PC-3 (cell line): ENCODE data around the gene PTMS. TPM values are rescaled to one million over a fixed set of nuclear protein-coding genes. Genes with fewer than 3 reads are reported as not detected.

Experiments used
- ATAC-seq: fragments of 200-7000 bp; cut with Tn5 transposase; 2 replicates; pipeline ENCODE4 v1.9.1; 2020; ENCODE audit warnings: mild to moderate bottlenecking, moderate library complexity
- BruUV-seq: library from RNA; stranded (reverse); fragments of 400-500 nt; replicated peaks from 2 replicates; lab custom pipeline; 2021; lab: Mats Ljungman, UMichigan
- CTCF ChIA-PET: fragments of 300-600 bp; sonication (Branson Sonifier 250); formaldehyde crosslinking; loops from one replicate; lab custom pipeline; 2022; ENCODE audit warnings: antibody characterized with exemption; lab: Charles Lee
- POLR2A ChIA-PET: fragments of 300-600 bp; sonication (Branson Sonifier 250); formaldehyde crosslinking; loops from one replicate; lab custom pipeline; 2022; ENCODE audit warnings: antibody characterized with exemption; ENCODE audit not compliant: unreplicated experiment; lab: Charles Lee
- DNase-seq: peaks from one replicate; pipeline ENCODE4 v3.0.0-alpha.2; 2015
- H2AFZ ChIP-seq: fragments of 300-600 bp; sonication (generic); 2 replicates; pipeline ENCODE4 v1.6.0; 2016; ENCODE audit warnings: antibody characterized with exemption, low read length
- H3F3A ChIP-seq: fragments of 300-600 bp; sonication (generic); one replicate; pipeline ENCODE4 v1.6.0; 2017; ENCODE audit warnings: antibody characterized with exemption, low read length, control low read depth, mild to moderate bottlenecking; ENCODE audit not compliant: unreplicated experiment
- H3K27ac ChIP-seq: fragments of 300-600 bp; sonication (generic); 2 replicates; pipeline ENCODE4 v1.5.1; 2016; ENCODE audit warnings: mild to moderate bottlenecking, low read length
- H3K27me3 ChIP-seq: fragments of 300-600 bp; sonication (generic); 2 replicates; pipeline ENCODE4 v1.6.1; 2016; ENCODE audit warnings: low read length, mixed read lengths
- H3K36me3 ChIP-seq: fragments of 300-600 bp; sonication (generic); 2 replicates; pipeline ENCODE4 v1.6.1; 2016; ENCODE audit warnings: low read depth, mixed run types, low read length, mixed read lengths
- H3K4me1 ChIP-seq: fragments of 300-600 bp; sonication (generic); 2 replicates; pipeline ENCODE4 v1.5.1; 2016; ENCODE audit warnings: low read length; ENCODE audit not compliant: insufficient read depth
- H3K4me2 ChIP-seq: fragments of 300-600 bp; sonication (generic); 2 replicates; pipeline ENCODE4 v1.6.0; 2016; ENCODE audit warnings: low read length
- H3K4me3 ChIP-seq: fragments of 300-600 bp; sonication (generic); 2 replicates; pipeline ENCODE4 v1.5.1; 2016; ENCODE audit warnings: mild to moderate bottlenecking, low read length, mixed read lengths
- H3K79me2 ChIP-seq: fragments of 300-600 bp; sonication (generic); 2 replicates; pipeline ENCODE4 v1.6.1; 2017; ENCODE audit warnings: low read length, mixed read lengths
- H3K9ac ChIP-seq: fragments of 300-600 bp; sonication (generic); 2 replicates; pipeline ENCODE4 v1.6.0; 2016; ENCODE audit warnings: mild to moderate bottlenecking, low read length
- H3K9me2 ChIP-seq: fragments of 300-600 bp; sonication (generic); replicated peaks from 2 replicates; pipeline ENCODE4 v1.6.1; 2016; ENCODE audit warnings: mixed run types, low read length, mixed read lengths
- H3K9me3 ChIP-seq: fragments of 300-600 bp; sonication (generic); 2 replicates; pipeline ENCODE4 v1.6.1; 2016; ENCODE audit warnings: low read length, mixed read lengths
- H4K20me1 ChIP-seq: fragments of 300-600 bp; sonication (generic); 2 replicates; pipeline ENCODE4 v1.6.1; 2016; ENCODE audit warnings: low read length, mixed read lengths
- EZH2 ChIP-seq: fragments of 300-600 bp; sonication (generic); IDR thresholded peaks from one replicate; pipeline ENCODE4 v1.6.1; 2017; ENCODE audit warnings: antibody characterized with exemption, mild to moderate bottlenecking, low read length; ENCODE audit not compliant: unreplicated experiment
- EZH2phosphoT487 ChIP-seq: fragments of 300-600 bp; sonication (generic); IDR thresholded peaks from 2 replicates; pipeline ENCODE4 v1.6.1; 2018; ENCODE audit warnings: mild to moderate bottlenecking, antibody characterized with exemption, low read length, borderline replicate concordance
- intact Hi-C: fragments of 100-400 bp; cut with micrococcal nuclease; formaldehyde crosslinking; loops from 2 replicates; pipeline ENCODE4 v1.9.0; 2023
- total RNA-seq: library from RNA; depleted of rRNA; stranded (reverse); fragments of >200 nt; gene quantifications from 2 replicates; pipeline ENCODE4 v1.2.3, GENCODE V29; 2014
- TF ChIP-seq, protein P1 (sequence below): fragments of 300-600 bp; sonication (generic); conservative IDR thresholded peaks from 2 replicates; pipeline ENCODE4 v1.5.1; 2017; ENCODE audit warnings: antibody characterized with exemption, low read depth, mild to moderate bottlenecking, low read length

The PTMS gene
- total RNA-seq, 1 experiment from 2014 or later = 46.4 TPM

DNA sequence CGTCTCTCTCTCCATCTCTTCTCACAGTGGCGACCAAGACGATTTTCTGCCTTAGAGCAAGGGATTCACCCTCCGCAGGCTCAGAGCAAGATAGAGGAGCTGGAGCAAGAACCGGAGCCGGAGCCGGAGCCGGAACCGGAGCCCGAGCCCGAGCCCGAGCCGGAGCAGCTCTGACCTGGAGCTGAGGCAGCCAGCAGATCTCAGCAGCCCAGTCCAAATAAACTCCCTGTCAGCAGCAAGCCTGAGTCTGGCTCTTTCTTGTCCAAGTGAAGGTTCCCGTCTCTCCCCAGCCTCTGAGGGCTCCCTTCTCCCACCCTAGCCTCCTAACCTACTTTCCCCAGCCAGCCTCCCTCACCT is 12.0 kb downstream of the PTMS start:
- Histone ChIP-seq H3K9me3 (no peaks in the 10 kb centered on the region), H3K27ac (no peak overlapping the region), H3K9me2 (no peaks in the 10 kb centered on the region), H3K4me3 (peak overlapping the region; percentile 68), H3K79me2 (no peaks in the 10 kb centered on the region), H3K4me1 (peaks cover 4% of the 10 kb centered on the region; the same call in 1 of the 2 replicates), H3K36me3 (no peaks in the 10 kb centered on the region), H4K20me1 (no peaks in the 10 kb centered on the region), H3K9ac (0 out of 2 replicates have a peak overlapping the region, but pooled peaks have one; percentile 41), H3K27me3 (no peaks in the 10 kb centered on the region), H2AFZ (peak overlapping the region; percentile 85), H3F3A (no peaks in the 10 kb centered on the region), H3K4me2 (peak overlapping the region; percentile 87)
- CTCF ChIA-PET = interaction anchor here (0.6 kb wide), 5 partner anchors 11 to 91 kb away, joined by 4 to 10 read pairs (median 6); no protein-coding TSS in a partner anchor
- ATAC-seq (peak; percentile 6; the same call in 1 of the 2 replicates), DNase-seq (no peak)
- POLR2A ChIA-PET = interaction anchor here (0.6 to 1.0 kb wide), 2 partner anchors 24 to 89 kb away, joined by 7 to 16 read pairs; partner anchors contain the start of gene ZNF384
- intact Hi-C loops = no loop called here
- TF ChIP-seq EZH2 (no peak), EZH2phosphoT487 (no peak)
- TF ChIP-seq, protein P1, sequence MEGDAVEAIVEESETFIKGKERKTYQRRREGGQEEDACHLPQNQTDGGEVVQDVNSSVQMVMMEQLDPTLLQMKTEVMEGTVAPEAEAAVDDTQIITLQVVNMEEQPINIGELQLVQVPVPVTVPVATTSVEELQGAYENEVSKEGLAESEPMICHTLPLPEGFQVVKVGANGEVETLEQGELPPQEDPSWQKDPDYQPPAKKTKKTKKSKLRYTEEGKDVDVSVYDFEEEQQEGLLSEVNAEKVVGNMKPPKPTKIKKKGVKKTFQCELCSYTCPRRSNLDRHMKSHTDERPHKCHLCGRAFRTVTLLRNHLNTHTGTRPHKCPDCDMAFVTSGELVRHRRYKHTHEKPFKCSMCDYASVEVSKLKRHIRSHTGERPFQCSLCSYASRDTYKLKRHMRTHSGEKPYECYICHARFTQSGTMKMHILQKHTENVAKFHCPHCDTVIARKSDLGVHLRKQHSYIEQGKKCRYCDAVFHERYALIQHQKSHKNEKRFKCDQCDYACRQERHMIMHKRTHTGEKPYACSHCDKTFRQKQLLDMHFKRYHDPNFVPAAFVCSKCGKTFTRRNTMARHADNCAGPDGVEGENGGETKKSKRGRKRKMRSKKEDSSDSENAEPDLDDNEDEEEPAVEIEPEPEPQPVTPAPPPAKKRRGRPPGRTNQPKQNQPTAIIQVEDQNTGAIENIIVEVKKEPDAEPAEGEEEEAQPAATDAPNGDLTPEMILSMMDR = no peak
- BruUV-seq = no TSS peak

DNA sequence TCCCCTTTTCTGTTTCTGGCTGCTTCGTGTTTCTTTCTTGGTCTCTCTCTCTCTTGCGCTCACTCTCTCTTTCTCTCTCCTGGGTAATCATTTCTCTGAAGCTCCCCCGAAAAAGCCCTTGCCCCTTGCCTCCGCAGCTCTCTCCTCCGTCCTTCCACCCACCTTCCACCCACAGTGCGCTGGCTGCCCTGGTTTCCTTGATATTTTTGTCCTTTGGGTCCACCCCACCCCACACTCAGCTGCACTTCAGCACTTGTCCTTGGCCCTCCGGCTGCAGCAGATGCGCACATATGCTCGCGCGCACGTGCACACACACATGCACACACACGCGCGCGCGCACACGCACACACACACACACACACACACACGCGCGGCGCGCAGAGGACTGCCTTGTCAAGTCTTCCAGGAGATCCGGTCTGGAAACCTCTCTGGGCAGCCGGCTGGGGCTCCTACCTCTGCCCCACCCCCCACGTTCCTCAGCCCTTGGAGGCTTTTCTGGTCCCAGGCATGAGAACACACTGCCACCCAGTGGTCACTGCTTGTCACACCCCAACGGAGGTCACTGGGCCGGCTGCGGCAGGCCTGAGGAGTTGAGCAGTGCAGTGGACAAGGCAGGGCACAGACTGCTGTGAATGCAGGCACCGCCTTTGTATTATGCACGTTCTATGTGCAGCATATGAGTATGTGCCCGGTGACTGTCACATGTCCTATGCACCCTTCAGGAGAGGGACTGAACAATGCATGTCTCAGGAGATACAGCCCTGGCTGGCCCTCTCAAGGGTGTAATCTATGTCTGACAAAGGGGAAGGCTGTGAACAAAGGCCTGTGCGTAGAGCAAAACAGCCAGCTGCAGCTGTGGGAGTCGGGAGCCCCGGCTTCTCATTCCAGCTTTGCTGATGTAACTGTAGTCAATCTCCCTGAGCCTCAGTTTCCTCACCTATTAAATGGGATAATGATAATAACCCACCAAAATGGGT is 12.7 kb downstream of the PTMS start:
- Histone ChIP-seq H4K20me1 (no peaks in the 10 kb centered on the region), H3K4me2 (peak overlapping the region; percentile 87), H3K27ac (no peak overlapping the region), H2AFZ (peak overlapping the region; percentile 85), H3K36me3 (no peaks in the 10 kb centered on the region), H3F3A (no peaks in the 10 kb centered on the region), H3K79me2 (no peaks in the 10 kb centered on the region), H3K4me3 (peak overlapping the region; percentile 68), H3K9me2 (no peaks in the 10 kb centered on the region), H3K4me1 (peaks cover 4% of the 10 kb centered on the region; the same call in 1 of the 2 replicates), H3K27me3 (no peaks in the 10 kb centered on the region), H3K9me3 (no peaks in the 10 kb centered on the region), H3K9ac (0 out of 2 replicates have a peak overlapping the region, but pooled peaks have one; percentile 41)
- ATAC-seq (peak; percentile 95), DNase-seq (peak; percentile 91)
- TF ChIP-seq EZH2phosphoT487 (no peak), EZH2 (no peak)
- TF ChIP-seq, protein P1 = peak; percentile 87
- no TSS peak for BruUV-seq
- CTCF ChIA-PET = interaction anchor here (0.6 kb wide), 6 partner anchors 12 to 565 kb away, joined by 4 to 10 read pairs (median 7); no protein-coding TSS in a partner anchor
- POLR2A ChIA-PET = interaction anchor here (0.6 to 1.0 kb wide), 2 partner anchors 25 to 89 kb away, joined by 7 to 16 read pairs; partner anchors contain the start of gene ZNF384
- intact Hi-C loops = loop anchor here (1.0 kb wide), 2 partner anchors 26 to 44 kb away; partner anchors contain the start of gene MLF2
